ENCODE measurements around the gene ELP2.
"Not testable (repeated sequence)": the region's sequence is repeated elsewhere in the genome, so short reads cannot be mapped to it uniquely, and the experiment has no call there.

ELP2 gene

GRCh38 chr18:36207303-36207702, 77.6 kb downstream of the ELP2 start:
- in situ Hi-C loops (cut with HindIII; ENCODE audit: low sequenced_read_pairs) = no loop called here
- no peak overlapping the region for H3K4me3 ChIP-seq (ENCODE audit: low read depth, low read length)
- TF ChIP-seq, protein P1, sequence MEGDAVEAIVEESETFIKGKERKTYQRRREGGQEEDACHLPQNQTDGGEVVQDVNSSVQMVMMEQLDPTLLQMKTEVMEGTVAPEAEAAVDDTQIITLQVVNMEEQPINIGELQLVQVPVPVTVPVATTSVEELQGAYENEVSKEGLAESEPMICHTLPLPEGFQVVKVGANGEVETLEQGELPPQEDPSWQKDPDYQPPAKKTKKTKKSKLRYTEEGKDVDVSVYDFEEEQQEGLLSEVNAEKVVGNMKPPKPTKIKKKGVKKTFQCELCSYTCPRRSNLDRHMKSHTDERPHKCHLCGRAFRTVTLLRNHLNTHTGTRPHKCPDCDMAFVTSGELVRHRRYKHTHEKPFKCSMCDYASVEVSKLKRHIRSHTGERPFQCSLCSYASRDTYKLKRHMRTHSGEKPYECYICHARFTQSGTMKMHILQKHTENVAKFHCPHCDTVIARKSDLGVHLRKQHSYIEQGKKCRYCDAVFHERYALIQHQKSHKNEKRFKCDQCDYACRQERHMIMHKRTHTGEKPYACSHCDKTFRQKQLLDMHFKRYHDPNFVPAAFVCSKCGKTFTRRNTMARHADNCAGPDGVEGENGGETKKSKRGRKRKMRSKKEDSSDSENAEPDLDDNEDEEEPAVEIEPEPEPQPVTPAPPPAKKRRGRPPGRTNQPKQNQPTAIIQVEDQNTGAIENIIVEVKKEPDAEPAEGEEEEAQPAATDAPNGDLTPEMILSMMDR (IDR thresholded peaks at IDR 0.05; ENCODE audit: low read depth, low read length, missing control alignments) = no peak
- DNase-seq (ENCODE audit: low read depth) = no peak

GRCh38 chr18:36207969-36208368, 78.3 kb downstream of the ELP2 start:
- DNase-seq (ENCODE audit: low read depth); in situ Hi-C loops (cut with HindIII; ENCODE audit: low sequenced_read_pairs); H3K4me3 ChIP-seq (ENCODE audit: low read depth, low read length): not testable (repeated sequence)

- DNase-seq (ENCODE audit: low read depth) = no peak
- in situ Hi-C loops (cut with HindIII; ENCODE audit: low sequenced_read_pairs) = no loop called here
- H3K4me3 ChIP-seq (ENCODE audit: low read depth, low read length) = no peak overlapping the region
- TF ChIP-seq, protein P1 (IDR thresholded peaks at IDR 0.05; ENCODE audit: low read depth, low read length, missing control alignments) = no peak
Observed at GRCh38 chr18:36211612-36212065, 81.9 kb downstream of the ELP2 start.

DNA sequence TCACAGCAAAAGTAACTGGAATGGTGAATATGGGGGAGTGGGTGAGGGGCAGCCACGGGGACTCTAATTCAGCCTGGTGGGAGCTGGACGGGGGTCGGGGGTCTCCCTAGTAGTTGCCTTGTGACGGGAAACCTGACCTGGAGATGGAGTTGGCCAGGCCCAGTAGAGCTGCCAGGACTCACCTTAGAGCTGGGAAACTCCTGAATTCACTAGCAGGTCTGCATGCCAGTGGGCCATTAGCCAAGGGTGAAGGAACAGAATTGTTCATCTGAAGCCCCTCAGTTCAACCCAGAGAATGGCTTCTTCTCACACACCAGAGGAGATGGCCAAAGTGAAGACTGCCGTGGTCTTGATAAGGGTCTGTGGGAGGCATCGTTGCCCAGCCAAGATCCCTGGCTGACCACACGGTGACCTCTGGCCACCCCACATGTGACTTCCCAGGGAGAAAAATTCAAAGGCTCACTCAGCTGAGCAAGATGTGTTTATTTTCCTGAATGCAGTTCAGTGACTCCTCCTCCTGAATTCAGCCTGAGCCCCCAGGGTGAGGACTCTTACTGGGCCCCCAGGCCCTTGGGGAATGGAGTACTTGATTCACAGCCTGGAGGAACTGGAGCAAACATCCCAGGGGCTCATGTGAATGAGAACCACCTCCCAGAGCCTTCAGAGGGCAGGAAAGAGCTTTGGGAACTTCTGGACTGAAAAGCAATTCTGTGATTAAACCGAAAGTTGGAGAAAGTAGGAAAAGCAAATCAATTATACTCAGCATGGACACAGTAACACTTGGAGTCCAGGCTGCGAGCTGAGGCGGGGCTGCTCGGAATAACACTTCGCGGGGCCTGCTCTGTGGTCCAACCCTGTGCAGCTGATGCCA, 82.8 kb downstream of the ELP2 start:
- in situ Hi-C loops (cut with HindIII; ENCODE audit: low sequenced_read_pairs) = no loop called here
- TF ChIP-seq, protein P1 (IDR thresholded peaks at IDR 0.05; ENCODE audit: low read depth, low read length, missing control alignments) = peak; percentile 36
- H3K4me3 ChIP-seq (ENCODE audit: low read depth, low read length) = no peak overlapping the region
- DNase-seq (ENCODE audit: low read depth) = peak; percentile 34

DNA sequence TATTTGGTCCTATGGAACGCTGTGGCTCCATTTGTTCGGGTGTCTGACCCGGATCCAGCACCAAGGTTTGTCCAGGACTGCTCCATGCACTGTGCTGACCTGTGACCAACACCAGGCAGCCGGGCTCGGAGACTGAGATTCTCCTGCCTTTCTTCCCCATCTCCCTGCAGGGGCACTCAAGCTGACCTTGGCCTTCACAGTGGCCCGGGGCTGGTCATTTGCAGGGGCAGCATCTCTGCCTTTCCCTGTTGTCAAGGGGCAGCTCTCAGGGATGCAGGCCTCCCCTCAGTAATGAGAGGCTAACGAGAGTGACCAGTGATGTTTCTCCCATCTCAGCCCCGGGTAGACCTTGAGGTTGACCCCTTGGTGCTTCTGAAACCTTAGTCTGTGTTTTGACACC, 85.1 kb downstream of the ELP2 start:
- TF ChIP-seq, protein P1 (IDR thresholded peaks at IDR 0.05; ENCODE audit: low read depth, low read length, missing control alignments) = no peak
- no peak overlapping the region for H3K4me3 ChIP-seq (ENCODE audit: low read depth, low read length)
- DNase-seq (ENCODE audit: low read depth) = no peak
- in situ Hi-C loops (cut with HindIII; ENCODE audit: low sequenced_read_pairs) = no loop called here

- in situ Hi-C loops (cut with HindIII; ENCODE audit: low sequenced_read_pairs) = no loop called here
- no peak overlapping the region for H3K4me3 ChIP-seq (ENCODE audit: low read depth, low read length)
- TF ChIP-seq, protein P1 (IDR thresholded peaks at IDR 0.05; ENCODE audit: low read depth, low read length, missing control alignments) = no peak
- DNase-seq (ENCODE audit: low read depth) = no peak
Observed at GRCh38 chr18:36215577-36215976, 85.9 kb downstream of the ELP2 start.

DNA sequence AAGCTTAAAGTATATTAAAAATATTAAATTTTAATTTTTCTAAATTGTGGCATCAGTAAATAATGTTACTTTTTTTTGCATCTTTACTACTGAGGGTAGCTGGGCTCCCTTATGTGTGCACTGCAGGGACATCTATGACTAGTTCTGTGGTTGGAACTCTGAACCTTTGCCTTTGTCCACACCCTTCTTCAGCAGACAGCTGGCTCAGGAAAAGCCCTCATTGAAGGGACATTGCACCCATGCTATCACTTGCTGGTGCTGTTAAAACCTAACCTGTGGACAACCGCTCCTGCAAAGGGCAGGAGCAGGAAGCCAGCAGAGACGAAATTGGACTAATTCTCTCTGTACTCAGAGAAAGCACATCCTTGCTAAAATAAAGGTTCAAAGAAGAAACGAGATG, 87.6 kb downstream of the ELP2 start:
- in situ Hi-C loops (cut with HindIII; ENCODE audit: low sequenced_read_pairs) = no loop called here
- no peak for DNase-seq (ENCODE audit: low read depth)
- TF ChIP-seq, protein P1 (IDR thresholded peaks at IDR 0.05; ENCODE audit: low read depth, low read length, missing control alignments) = no peak

More for the DNA sequence above, 87.6 kb downstream of the ELP2 start:
- H3K4me3 ChIP-seq (ENCODE audit: low read depth, low read length) = no peak overlapping the region
